ENCODE data around the gene RNF43. TPM values are rescaled to one million over a fixed set of nuclear protein-coding genes. Genes with fewer than 3 reads are reported as not detected.

RNF43 gene
- total RNA-seq, 1 experiment from 2014 or later: 3.8 TPM

- CTCF ChIA-PET: interaction anchor here (0.6 kb wide), 1 partner anchor 216 kb away, joined by 3 read pairs; no protein-coding TSS in a partner anchor
- Histone ChIP-seq H3K27ac (ENCODE audit: low read length) (no peak overlapping the region), H3F3A (ENCODE audit: low read length, unreplicated experiment) (no peaks in the 10 kb centered on the region), H3K36me3 (ENCODE audit: low read depth, low read length) (no peaks in the 10 kb centered on the region), H3K9me3 (ENCODE audit: low read length) (no peaks in the 10 kb centered on the region), H3K9ac (ENCODE audit: low read length) (no peak overlapping the region), H2AFZ (ENCODE audit: low read length) (no peak overlapping the region), H3K4me1 (ENCODE audit: insufficient read depth, low read length) (no peaks in the 10 kb centered on the region), H3K4me2 (ENCODE audit: low read length) (no peak overlapping the region), H3K4me3 (ENCODE audit: low read length) (no peak overlapping the region), H3K9me2 (replicated peaks; ENCODE audit: low read length) (no peaks in the 10 kb centered on the region), H3K27me3 (ENCODE audit: low read length) (peaks cover 12% of the 10 kb centered on the region; the same call in 1 of the 2 replicates), H3K79me2 (ENCODE audit: low read length) (no peaks in the 10 kb centered on the region), H4K20me1 (ENCODE audit: low read length) (no peaks in the 10 kb centered on the region)
- POLR2A ChIA-PET (ENCODE audit: unreplicated experiment): interaction anchor here (0.6 kb wide), 1 partner anchor 12 kb away, joined by 4 read pairs; no protein-coding TSS in a partner anchor
- ATAC-seq (no peak; the same call in 1 of the 2 replicates), DNase-seq (peak; percentile 39)
- TF ChIP-seq EZH2 (IDR thresholded peaks at IDR 0.05; ENCODE audit: low read length, unreplicated experiment): no peak
- TF ChIP-seq CTCF (conservative IDR thresholded peaks at IDR 0.05; ENCODE audit: low read depth, low read length): no peak
- TF ChIP-seq EZH2phosphoT487 (IDR thresholded peaks at IDR 0.05; ENCODE audit: borderline replicate concordance, low read length): no peak
- intact Hi-C loops (cut with micrococcal nuclease): no loop called here
- BruUV-seq (replicated peaks): no TSS peak
Observed at GRCh38 chr17:58452738-58453137, 35.4 kb upstream of the RNF43 start.

GRCh38 chr17:58447039-58447975 is 30.0 kb upstream of the RNF43 start:
- ATAC-seq (peak; percentile 100), DNase-seq (peak; percentile 97)
- Histone ChIP-seq H3K79me2 (ENCODE audit: low read length) (no peaks in the 10 kb centered on the region), H3F3A (ENCODE audit: low read length, unreplicated experiment) (no peaks in the 10 kb centered on the region), H3K4me3 (ENCODE audit: low read length) (no peak overlapping the region), H3K27ac (ENCODE audit: low read length) (no peak overlapping the region), H4K20me1 (ENCODE audit: low read length) (no peaks in the 10 kb centered on the region), H3K4me1 (ENCODE audit: insufficient read depth, low read length) (no peaks in the 10 kb centered on the region), H3K27me3 (ENCODE audit: low read length) (peaks cover 9% of the 10 kb centered on the region; the same call in 1 of the 2 replicates), H2AFZ (ENCODE audit: low read length) (no peak overlapping the region), H3K9ac (ENCODE audit: low read length) (no peak overlapping the region), H3K36me3 (ENCODE audit: low read depth, low read length) (no peaks in the 10 kb centered on the region), H3K9me2 (replicated peaks; ENCODE audit: low read length) (no peaks in the 10 kb centered on the region), H3K4me2 (ENCODE audit: low read length) (no peak overlapping the region), H3K9me3 (ENCODE audit: low read length) (no peaks in the 10 kb centered on the region)
- intact Hi-C loops (cut with micrococcal nuclease): loop anchor here (1.0 to 5.0 kb wide), 6 partner anchors 30 to 325 kb away; partner anchors contain the start of gene RNF43
- TF ChIP-seq CTCF (conservative IDR thresholded peaks at IDR 0.05; ENCODE audit: low read depth, low read length) (peak; percentile 96), EZH2phosphoT487 (IDR thresholded peaks at IDR 0.05; ENCODE audit: borderline replicate concordance, low read length) (no peak)
- ChIA-PET POLR2A (ENCODE audit: unreplicated experiment) (no interaction called here), CTCF (interaction anchor here (2.0 kb wide), 1 partner anchor 130 kb away, joined by 20 read pairs; no protein-coding TSS in a partner anchor)
- BruUV-seq (replicated peaks): no TSS peak

Measured in PC-3 (cell line).